Measurements from ENCODE around the gene FZD10.

DNA sequence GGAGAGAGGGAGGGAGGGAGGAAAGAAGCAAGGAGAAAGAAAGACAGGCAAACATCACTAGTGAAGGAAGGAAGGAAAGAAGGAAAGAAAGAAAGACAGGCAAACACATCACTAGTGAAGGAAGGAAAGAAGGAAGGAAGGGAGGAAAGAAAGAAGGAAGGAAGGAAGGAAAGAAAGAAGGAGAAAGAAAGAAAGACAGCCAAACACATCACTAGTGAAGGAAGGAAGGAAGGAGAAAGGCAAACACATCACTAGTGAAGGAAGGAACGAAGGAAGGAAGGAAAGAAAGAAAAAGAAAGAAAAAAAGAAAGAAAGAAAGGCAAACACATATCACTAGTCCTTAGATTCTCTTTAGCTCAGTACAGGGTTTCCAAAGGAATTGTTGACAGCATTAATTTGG lies 5.3 kb downstream of the FZD10 start:
- TF ChIP-seq, protein P1, sequence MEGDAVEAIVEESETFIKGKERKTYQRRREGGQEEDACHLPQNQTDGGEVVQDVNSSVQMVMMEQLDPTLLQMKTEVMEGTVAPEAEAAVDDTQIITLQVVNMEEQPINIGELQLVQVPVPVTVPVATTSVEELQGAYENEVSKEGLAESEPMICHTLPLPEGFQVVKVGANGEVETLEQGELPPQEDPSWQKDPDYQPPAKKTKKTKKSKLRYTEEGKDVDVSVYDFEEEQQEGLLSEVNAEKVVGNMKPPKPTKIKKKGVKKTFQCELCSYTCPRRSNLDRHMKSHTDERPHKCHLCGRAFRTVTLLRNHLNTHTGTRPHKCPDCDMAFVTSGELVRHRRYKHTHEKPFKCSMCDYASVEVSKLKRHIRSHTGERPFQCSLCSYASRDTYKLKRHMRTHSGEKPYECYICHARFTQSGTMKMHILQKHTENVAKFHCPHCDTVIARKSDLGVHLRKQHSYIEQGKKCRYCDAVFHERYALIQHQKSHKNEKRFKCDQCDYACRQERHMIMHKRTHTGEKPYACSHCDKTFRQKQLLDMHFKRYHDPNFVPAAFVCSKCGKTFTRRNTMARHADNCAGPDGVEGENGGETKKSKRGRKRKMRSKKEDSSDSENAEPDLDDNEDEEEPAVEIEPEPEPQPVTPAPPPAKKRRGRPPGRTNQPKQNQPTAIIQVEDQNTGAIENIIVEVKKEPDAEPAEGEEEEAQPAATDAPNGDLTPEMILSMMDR (IDR thresholded peaks at IDR 0.05): no peak
- no peak for TF ChIP-seq POLR2A (IDR thresholded peaks at IDR 0.05)
- TF ChIP-seq EP300 (IDR thresholded peaks at IDR 0.05): no peak

All from ovary (tissue), 3 donors.